ENCODE data around the gene KCNQ2. TPM values are rescaled to one million over a fixed set of nuclear protein-coding genes. Genes with fewer than 3 reads are reported as not detected.

KCNQ2 gene
- polyA plus RNA-seq, 1 donor, result 5.2 TPM

- Histone ChIP-seq H3K27ac (ENCODE audit: low read length) (no peak overlapping the region), H3K27me3 (ENCODE audit: control insufficient read depth, insufficient read depth, low read length) (peaks cover 59% of the 10 kb centered on the region)
- WGBS (ENCODE audit: insufficient coverage, low lambda C conversion rate), result no CpG with 5 or more reads among the region's 10 CpGs
Observed at GRCh38 chr20:63470410-63470809, 2.0 kb downstream of the KCNQ2 start.

GRCh38 chr20:63469713-63470101 lies 2.7 kb downstream of the KCNQ2 start:
- DNase-seq, result no peak
- no peaks in the 10 kb centered on the region for H3K36me3 ChIP-seq (ENCODE audit: control insufficient read depth, insufficient read depth, low read length)
- peaks cover 59% of the 10 kb centered on the region for H3K27me3 ChIP-seq (ENCODE audit: control insufficient read depth, insufficient read depth, low read length)
- no CpG with 5 or more reads among the region's 13 CpGs for WGBS (ENCODE audit: insufficient coverage, low lambda C conversion rate)
- no peaks in the 10 kb centered on the region for H3K4me1 ChIP-seq (ENCODE audit: control insufficient read depth, insufficient read depth, low read length)
- H3K9me3 ChIP-seq (ENCODE audit: control insufficient read depth, low read depth, low read length), result no peaks in the 10 kb centered on the region
- no peak overlapping the region for H3K27ac ChIP-seq (ENCODE audit: low read length)
- H3K4me3 ChIP-seq (ENCODE audit: low read length), result no peak overlapping the region

More at GRCh38 chr20:63470410-63470809, 2.0 kb downstream of the KCNQ2 start:
- H3K4me3 ChIP-seq (ENCODE audit: low read length), result no peak overlapping the region
- H3K4me1 ChIP-seq (ENCODE audit: control insufficient read depth, insufficient read depth, low read length), result no peaks in the 10 kb centered on the region
- no peaks in the 10 kb centered on the region for H3K36me3 ChIP-seq (ENCODE audit: control insufficient read depth, insufficient read depth, low read length)
- H3K9me3 ChIP-seq (ENCODE audit: control insufficient read depth, low read depth, low read length), result no peaks in the 10 kb centered on the region
- no peak for DNase-seq

DNA sequence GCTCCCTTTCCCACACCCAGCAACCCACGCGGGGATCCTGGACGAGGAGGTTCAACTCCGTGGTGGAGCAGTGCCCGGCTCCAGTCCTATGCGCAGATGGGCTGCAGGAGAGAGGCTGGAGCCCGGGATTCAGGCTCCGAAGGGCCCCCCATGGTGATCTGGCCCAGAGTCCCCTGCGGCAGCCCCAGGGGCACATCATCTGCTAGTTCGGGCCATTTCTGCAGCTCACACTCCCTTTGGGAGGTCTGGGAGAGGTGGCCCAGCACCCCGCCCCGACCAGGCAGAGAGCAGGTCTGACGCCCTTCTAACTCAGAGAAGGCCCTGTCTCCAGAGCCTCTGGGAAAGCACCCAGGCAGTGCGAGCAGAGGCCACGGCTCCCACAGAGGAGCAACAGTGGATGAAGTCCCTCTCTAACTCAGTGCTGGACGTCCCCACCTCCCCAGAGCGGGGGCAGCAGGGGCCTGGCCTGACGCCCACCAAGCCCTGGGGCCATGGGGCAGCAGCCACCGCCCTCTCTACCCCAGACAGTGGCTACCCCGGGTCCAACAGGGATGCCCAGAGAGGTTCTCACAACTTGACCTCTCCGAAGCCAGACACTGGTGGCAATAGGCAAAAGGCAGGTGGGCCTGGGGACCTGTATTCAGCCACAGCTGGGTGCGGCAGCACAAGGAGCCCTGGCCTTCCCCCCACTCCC lies 3.3 kb downstream of the KCNQ2 start:
- Histone ChIP-seq H3K4me1 (ENCODE audit: control insufficient read depth, insufficient read depth, low read length) (no peaks in the 10 kb centered on the region), H3K27ac (ENCODE audit: low read length) (no peak overlapping the region), H3K36me3 (ENCODE audit: control insufficient read depth, insufficient read depth, low read length) (no peaks in the 10 kb centered on the region), H3K4me3 (ENCODE audit: low read length) (no peak overlapping the region), H3K27me3 (ENCODE audit: control insufficient read depth, insufficient read depth, low read length) (peaks cover 58% of the 10 kb centered on the region), H3K9me3 (ENCODE audit: control insufficient read depth, low read depth, low read length) (no peaks in the 10 kb centered on the region)
- no CpG with 5 or more reads among the region's 22 CpGs for WGBS (ENCODE audit: insufficient coverage, low lambda C conversion rate)
- DNase-seq, result no peak

- no peaks in the 10 kb centered on the region for H3K4me1 ChIP-seq (ENCODE audit: control insufficient read depth, insufficient read depth, low read length)
- H3K9me3 ChIP-seq (ENCODE audit: control insufficient read depth, low read depth, low read length), result no peaks in the 10 kb centered on the region
- DNase-seq, result no peak
- WGBS (ENCODE audit: insufficient coverage, low lambda C conversion rate), result no CpG with 5 or more reads among the region's 12 CpGs
- H3K4me3 ChIP-seq (ENCODE audit: low read length), result no peak overlapping the region
- H3K36me3 ChIP-seq (ENCODE audit: control insufficient read depth, insufficient read depth, low read length), result no peaks in the 10 kb centered on the region
- H3K27me3 ChIP-seq (ENCODE audit: control insufficient read depth, insufficient read depth, low read length), result peaks cover 58% of the 10 kb centered on the region
- H3K27ac ChIP-seq (ENCODE audit: low read length), result no peak overlapping the region
Observed at GRCh38 chr20:63468421-63468820, 4.0 kb downstream of the KCNQ2 start.

DNA sequence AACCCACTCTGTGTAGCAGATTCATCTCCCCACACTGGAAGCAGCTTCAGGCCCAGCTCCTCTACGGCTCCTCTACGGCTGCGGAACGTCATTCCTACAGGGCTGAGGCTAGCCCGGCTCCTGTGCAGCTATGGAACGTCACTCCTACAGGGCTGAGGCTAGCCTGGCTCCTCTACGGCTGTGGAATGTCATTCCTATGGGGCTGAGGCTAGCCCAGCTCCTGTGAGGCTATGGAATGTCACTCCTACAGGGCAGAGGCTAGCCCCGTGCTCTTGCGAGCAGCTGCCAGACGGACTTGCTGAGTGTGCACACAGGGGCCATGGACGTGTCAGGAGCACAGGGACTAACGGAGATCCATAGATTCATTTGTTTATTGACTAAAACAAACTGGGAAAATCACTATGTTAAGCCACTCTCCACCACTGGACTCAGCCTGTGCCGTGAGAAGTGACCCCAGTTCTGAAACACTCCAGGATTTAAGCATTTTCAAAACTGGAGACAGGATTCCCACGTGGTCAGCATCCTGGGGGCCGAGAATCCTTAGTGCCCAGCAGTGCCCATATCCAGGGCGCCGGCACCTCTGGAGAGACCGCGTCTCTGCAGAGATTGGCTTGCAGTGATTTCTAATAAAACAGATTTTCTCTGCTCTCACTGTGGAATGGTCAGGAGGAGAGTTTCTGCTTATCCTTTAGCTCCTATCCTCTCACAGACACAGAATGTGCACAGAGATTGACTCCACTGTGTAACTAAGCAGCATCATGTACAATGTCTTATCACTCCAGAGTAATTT lies 5.0 kb downstream of the KCNQ2 start:
- Histone ChIP-seq H3K27ac (ENCODE audit: low read length) (no peak overlapping the region), H3K4me3 (ENCODE audit: low read length) (no peak overlapping the region), H3K36me3 (ENCODE audit: control insufficient read depth, insufficient read depth, low read length) (no peaks in the 10 kb centered on the region), H3K27me3 (ENCODE audit: control insufficient read depth, insufficient read depth, low read length) (peaks cover 62% of the 10 kb centered on the region), H3K9me3 (ENCODE audit: control insufficient read depth, low read depth, low read length) (no peaks in the 10 kb centered on the region), H3K4me1 (ENCODE audit: control insufficient read depth, insufficient read depth, low read length) (no peaks in the 10 kb centered on the region)
- no peak for DNase-seq
- no CpG with 5 or more reads among the region's 19 CpGs for WGBS (ENCODE audit: insufficient coverage, low lambda C conversion rate)

- Histone ChIP-seq H3K4me1 (ENCODE audit: control insufficient read depth, insufficient read depth, low read length) (no peaks in the 10 kb centered on the region), H3K27ac (ENCODE audit: low read length) (no peak overlapping the region), H3K4me3 (ENCODE audit: low read length) (no peak overlapping the region), H3K27me3 (ENCODE audit: control insufficient read depth, insufficient read depth, low read length) (peaks cover 61% of the 10 kb centered on the region), H3K36me3 (ENCODE audit: control insufficient read depth, insufficient read depth, low read length) (no peaks in the 10 kb centered on the region), H3K9me3 (ENCODE audit: control insufficient read depth, low read depth, low read length) (no peaks in the 10 kb centered on the region)
- DNase-seq, result no peak
- WGBS (ENCODE audit: insufficient coverage, low lambda C conversion rate), result no CpG with 5 or more reads among the region's 17 CpGs
Observed at GRCh38 chr20:63466861-63467260, 5.6 kb downstream of the KCNQ2 start.

DNA sequence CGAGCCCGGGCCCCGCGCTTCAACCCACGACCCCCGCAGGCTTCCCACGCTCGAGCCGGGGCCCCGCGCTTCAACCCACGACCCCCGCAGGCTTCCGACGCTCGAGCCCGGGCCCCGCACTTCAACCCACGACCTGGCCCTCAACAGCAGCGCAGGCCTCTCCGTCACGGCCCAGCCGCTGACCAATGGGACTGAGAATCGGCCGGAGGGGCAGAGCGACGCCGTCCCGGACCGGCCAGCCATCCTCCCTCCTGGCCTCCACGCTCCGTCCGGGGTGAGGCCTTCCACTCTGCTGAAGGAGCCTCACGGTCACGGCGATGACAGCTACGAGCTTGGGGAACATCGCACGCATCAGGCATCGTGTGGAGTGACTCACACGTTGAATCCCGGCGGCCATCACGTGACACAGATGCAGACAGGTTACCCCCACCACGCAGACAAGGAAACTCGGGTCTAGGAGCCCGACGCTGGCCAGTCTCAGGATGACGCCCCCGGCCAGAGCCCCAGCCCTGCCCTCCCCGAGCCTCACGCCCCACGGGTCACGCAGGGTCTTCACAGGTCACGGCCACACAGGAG lies 6.1 kb downstream of the KCNQ2 start:
- no peak for DNase-seq
- Histone ChIP-seq H3K36me3 (ENCODE audit: control insufficient read depth, insufficient read depth, low read length) (no peaks in the 10 kb centered on the region), H3K4me3 (ENCODE audit: low read length) (no peak overlapping the region), H3K27ac (ENCODE audit: low read length) (no peak overlapping the region), H3K9me3 (ENCODE audit: control insufficient read depth, low read depth, low read length) (no peaks in the 10 kb centered on the region), H3K4me1 (ENCODE audit: control insufficient read depth, insufficient read depth, low read length) (no peaks in the 10 kb centered on the region), H3K27me3 (ENCODE audit: control insufficient read depth, insufficient read depth, low read length) (peaks cover 60% of the 10 kb centered on the region)
- WGBS (ENCODE audit: insufficient coverage, low lambda C conversion rate), result no CpG with 5 or more reads among the region's 55 CpGs

GRCh38 chr20:63465380-63466249 lies 6.8 kb downstream of the KCNQ2 start:
- Histone ChIP-seq H3K27me3 (ENCODE audit: control insufficient read depth, insufficient read depth, low read length) (peaks cover 60% of the 10 kb centered on the region), H3K4me1 (ENCODE audit: control insufficient read depth, insufficient read depth, low read length) (no peaks in the 10 kb centered on the region), H3K36me3 (ENCODE audit: control insufficient read depth, insufficient read depth, low read length) (no peaks in the 10 kb centered on the region), H3K27ac (ENCODE audit: low read length) (no peak overlapping the region), H3K9me3 (ENCODE audit: control insufficient read depth, low read depth, low read length) (no peaks in the 10 kb centered on the region), H3K4me3 (ENCODE audit: low read length) (no peak overlapping the region)
- DNase-seq, result no peak
- no CpG with 5 or more reads among the region's 56 CpGs for WGBS (ENCODE audit: insufficient coverage, low lambda C conversion rate)

DNA sequence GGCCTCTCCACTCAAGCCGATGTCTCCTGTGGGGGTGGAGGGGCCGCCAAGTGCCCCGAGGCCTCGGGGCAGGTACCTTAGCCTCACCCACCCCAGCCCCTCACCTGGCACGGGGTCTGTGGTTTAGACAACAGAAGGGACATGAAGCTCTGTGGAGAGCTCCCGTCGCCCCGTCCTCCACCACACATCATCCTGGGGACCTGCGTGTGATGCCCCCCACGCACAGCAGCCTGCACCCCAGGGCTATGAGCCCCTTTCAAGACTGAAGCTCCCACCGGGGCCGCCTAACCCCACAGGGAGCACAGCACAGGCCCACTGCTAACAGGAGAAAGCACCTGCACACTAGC lies 8.2 kb downstream of the KCNQ2 start:
- Histone ChIP-seq H3K4me3 (ENCODE audit: low read length) (no peak overlapping the region), H3K4me1 (ENCODE audit: control insufficient read depth, insufficient read depth, low read length) (no peaks in the 10 kb centered on the region), H3K27ac (ENCODE audit: low read length) (no peak overlapping the region), H3K9me3 (ENCODE audit: control insufficient read depth, low read depth, low read length) (no peaks in the 10 kb centered on the region), H3K36me3 (ENCODE audit: control insufficient read depth, insufficient read depth, low read length) (no peaks in the 10 kb centered on the region), H3K27me3 (ENCODE audit: control insufficient read depth, insufficient read depth, low read length) (peaks cover 49% of the 10 kb centered on the region)
- DNase-seq, result no peak
- no CpG with 5 or more reads among the region's 12 CpGs for WGBS (ENCODE audit: insufficient coverage, low lambda C conversion rate)

Data from large intestine (tissue), 3 donors.